ENCODE measurements around the gene KRTAP5-9.
"Not testable (repeated sequence)": the region's sequence is repeated elsewhere in the genome, so short reads cannot be mapped to it uniquely, and the experiment has no call there.

Gene KRTAP5-9

GRCh38 chr11:71562120-71562519 is 13.9 kb downstream of the KRTAP5-9 start:
- no peak for DNase-seq (ENCODE audit: low read depth in 3 of 3)

- no peak for DNase-seq (ENCODE audit: low read depth in 3 of 3)
Measured at GRCh38 chr11:71563406-71563805, 15.2 kb downstream of the KRTAP5-9 start.

GRCh38 chr11:71564430-71564829 is 16.2 kb downstream of the KRTAP5-9 start:
- no peak for DNase-seq (ENCODE audit: low read depth in 3 of 3)

GRCh38 chr11:71565263-71565662 is 17.0 kb downstream of the KRTAP5-9 start, which contains the start of gene KRTAP5-10:
Gene KRTAP5-10, plus strand, starts transcription at chr11:71565563. Its CDS starts 25 bp downstream, at chr11:71565588.
- no peak for DNase-seq (ENCODE audit: low read depth in 3 of 3)

- no peak for DNase-seq (ENCODE audit: low read depth in 3 of 3)
Measured at GRCh38 chr11:71566081-71566620, 17.9 kb downstream of the KRTAP5-9 start.

- not testable (repeated sequence) for DNase-seq (ENCODE audit: low read depth in 3 of 3)
Measured at GRCh38 chr11:71566626-71567599, 18.7 kb downstream of the KRTAP5-9 start.

- DNase-seq (ENCODE audit: low read depth in 3 of 3) = not testable (repeated sequence)
Measured at GRCh38 chr11:71567633-71568032, 19.4 kb downstream of the KRTAP5-9 start.

- DNase-seq (ENCODE audit: low read depth in 3 of 3) = no peak
Measured at GRCh38 chr11:71568704-71569349, 20.6 kb downstream of the KRTAP5-9 start.

- not testable (repeated sequence) for DNase-seq (ENCODE audit: low read depth in 3 of 3)
Measured at GRCh38 chr11:71571101-71571850, 23.1 kb downstream of the KRTAP5-9 start.

GRCh38 chr11:71572811-71573210 is 24.6 kb downstream of the KRTAP5-9 start:
- DNase-seq (ENCODE audit: low read depth in 3 of 3) = no peak

- no peak for DNase-seq (ENCODE audit: low read depth in 3 of 3)
Measured at GRCh38 chr11:71574418-71574817, 26.2 kb downstream of the KRTAP5-9 start.

- DNase-seq (ENCODE audit: low read depth in 3 of 3) = no peak
Measured at GRCh38 chr11:71575723-71576424, 27.7 kb downstream of the KRTAP5-9 start.

GRCh38 chr11:71576688-71577465 is 28.7 kb downstream of the KRTAP5-9 start:
- not testable (repeated sequence) for DNase-seq (ENCODE audit: low read depth in 3 of 3)

- no peak for DNase-seq (ENCODE audit: low read depth in 3 of 3)
Measured at GRCh38 chr11:71577469-71578004, 29.3 kb downstream of the KRTAP5-9 start.

- DNase-seq (ENCODE audit: low read depth in 3 of 3) = not testable (repeated sequence)
Measured at GRCh38 chr11:71579513-71579912, 31.3 kb downstream of the KRTAP5-9 start.

GRCh38 chr11:71580057-71581003 is 32.1 kb downstream of the KRTAP5-9 start:
- DNase-seq (ENCODE audit: low read depth in 3 of 3) = peak in 1 of 3 donors; percentile 8

GRCh38 chr11:71581826-71582225 is 33.6 kb downstream of the KRTAP5-9 start:
- DNase-seq (ENCODE audit: low read depth in 3 of 3) = no peak

- DNase-seq (ENCODE audit: low read depth in 3 of 3) = no peak
Measured at GRCh38 chr11:71582309-71582895, 34.2 kb downstream of the KRTAP5-9 start, which contains the start of gene KRTAP5-11. Gene KRTAP5-11, minus strand, starts transcription at chr11:71582875. Its CDS starts 38 bp downstream, at chr11:71582837.
